Ishikawa (cell line): ENCODE data around the gene LATS1.

ENCODE experiments used
- CEBPB ChIP-seq: IDR thresholded peaks from 2 replicates; pipeline ENCODE4 v1.6.1; 2012
- CREB1 ChIP-seq: IDR thresholded peaks from 2 replicates; pipeline ENCODE4 v1.6.1; 2012; ENCODE audit warnings: low read depth
- FOXM1 ChIP-seq: IDR thresholded peaks from 2 replicates; pipeline ENCODE4 v1.6.1; 2012; ENCODE audit warnings: low read depth, borderline replicate concordance
- REST ChIP-seq: IDR thresholded peaks from 2 replicates; pipeline ENCODE4 v1.6.1; 2012; ENCODE audit warnings: low read depth, mild to moderate bottlenecking
- TAF1 ChIP-seq: IDR thresholded peaks from 2 replicates; pipeline ENCODE4 v1.6.1; 2012; ENCODE audit warnings: low read depth, mild to moderate bottlenecking

GRCh38 chr6:149636124-149636523, 81.8 kb downstream of the LATS1 start:
- TF ChIP-seq TAF1 (no peak), CEBPB (no peak), REST (no peak), FOXM1 (no peak), CREB1 (no peak)
